ENCODE measurements around the gene RAPGEF1.
"Not testable (repeated sequence)": the region's sequence is repeated elsewhere in the genome, so short reads cannot be mapped to it uniquely, and the experiment has no call there.

The RAPGEF1 gene

DNA sequence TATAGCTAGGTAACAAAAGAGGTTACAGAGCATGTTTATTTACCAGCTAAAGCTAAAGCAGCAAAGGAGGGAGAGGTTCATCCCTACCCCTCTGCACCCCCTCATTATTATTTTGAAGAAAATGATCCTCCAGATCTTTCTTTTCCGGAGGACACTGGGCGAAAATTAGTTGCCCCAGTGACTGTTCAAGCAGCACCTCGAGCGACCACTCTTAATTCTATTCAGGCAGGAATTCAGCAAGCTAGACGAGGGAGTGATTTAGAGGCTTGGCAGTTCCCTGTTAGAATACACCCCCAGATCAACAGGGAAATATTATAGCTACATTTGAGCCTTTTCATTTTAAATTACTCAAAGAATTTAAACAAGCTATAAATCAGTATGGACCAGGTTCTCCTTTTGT, 58.8 kb downstream of the RAPGEF1 start:
- H3K36me3 ChIP-seq (ENCODE audit: control insufficient read depth, insufficient read depth, low read length, severe bottlenecking); H3K9ac ChIP-seq (ENCODE audit: low read length); H3K27me3 ChIP-seq (replicated peaks; ENCODE audit: control insufficient read depth, insufficient read depth, low read length); H3K9me3 ChIP-seq (ENCODE audit: control insufficient read depth, low read length); DNase-seq (ENCODE audit: low read depth); H3K4me3 ChIP-seq (ENCODE audit: low read length): not testable (repeated sequence)
- peaks cover 38% of the 10 kb centered on the region for H3K4me1 ChIP-seq (ENCODE audit: control insufficient read depth, insufficient read depth, low read length)

DNA sequence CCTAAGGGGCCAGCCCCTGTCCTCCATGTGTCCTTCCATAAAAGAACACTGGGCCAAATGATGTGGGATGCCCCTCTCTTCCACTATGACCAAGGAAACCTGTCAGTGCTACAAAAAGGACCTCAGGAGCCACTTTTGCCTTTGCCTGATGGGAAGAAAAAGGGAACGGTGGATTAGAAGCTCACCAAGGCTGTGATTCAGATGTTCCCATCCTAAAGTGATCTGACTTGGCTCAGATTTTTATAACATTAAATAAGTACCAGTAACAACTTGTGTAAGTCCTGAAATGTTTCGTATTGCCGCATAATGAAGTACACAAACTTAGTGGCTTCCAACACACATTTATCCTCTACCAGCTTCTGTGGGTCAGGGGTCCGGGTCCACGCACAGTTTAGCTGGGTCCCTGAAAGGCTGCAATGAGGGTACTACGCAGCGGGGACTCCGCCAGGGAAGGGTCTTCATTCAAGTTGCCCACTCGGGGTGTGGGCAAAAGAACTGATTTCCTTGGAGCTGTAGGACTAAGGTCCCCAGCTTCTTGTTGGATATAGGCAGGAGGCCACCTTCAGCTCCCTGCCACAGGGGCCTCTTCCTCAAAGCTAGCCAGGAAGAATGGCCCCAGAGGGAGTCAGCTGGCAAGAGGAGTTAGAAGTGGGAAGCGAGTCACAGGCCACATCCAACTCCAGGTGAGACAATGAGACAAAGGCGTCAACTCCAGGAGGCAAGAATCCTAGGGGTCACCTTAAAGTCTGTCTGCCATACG, 60.4 kb downstream of the RAPGEF1 start:
- Histone ChIP-seq H3K9ac (ENCODE audit: low read length) (peak overlapping the region; percentile 42), H3K4me1 (ENCODE audit: control insufficient read depth, insufficient read depth, low read length) (peaks cover 55% of the 10 kb centered on the region), H3K4me3 (ENCODE audit: low read length) (peak overlapping the region; percentile 6), H3K9me3 (ENCODE audit: control insufficient read depth, low read length) (no peaks in the 10 kb centered on the region), H3K36me3 (ENCODE audit: control insufficient read depth, insufficient read depth, low read length, severe bottlenecking) (no peaks in the 10 kb centered on the region), H3K27me3 (replicated peaks; ENCODE audit: control insufficient read depth, insufficient read depth, low read length) (no peaks in the 10 kb centered on the region)
- DNase-seq (ENCODE audit: low read depth): peak; percentile 30

DNA sequence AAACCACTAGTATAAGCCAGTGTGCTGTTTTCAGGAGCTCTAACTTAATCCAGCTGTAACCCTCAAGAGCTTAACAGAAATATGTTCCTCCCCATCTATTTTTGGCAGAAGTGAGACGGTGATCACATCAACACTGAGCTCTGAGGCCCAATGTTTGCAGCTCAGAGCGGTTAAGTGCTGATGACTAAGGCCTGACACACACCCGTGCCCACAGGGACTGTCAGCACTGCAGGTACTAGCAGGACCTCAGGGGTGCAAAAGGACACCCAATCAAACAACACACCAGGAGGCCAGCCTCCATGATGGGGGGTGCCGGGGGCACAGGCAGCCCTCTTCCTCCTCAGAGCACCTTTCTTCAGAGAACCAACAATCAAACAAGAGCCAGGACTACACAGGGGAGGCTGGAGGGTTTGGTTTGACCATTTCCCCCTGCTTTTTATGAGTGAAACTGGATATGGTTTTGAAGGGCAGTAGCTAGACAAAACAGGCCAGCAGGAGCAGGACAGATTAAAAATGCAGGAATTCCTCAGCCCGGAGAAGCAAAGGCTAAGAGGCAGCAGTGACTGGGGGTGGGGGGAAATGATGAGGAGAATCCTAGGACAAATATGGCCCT, 61.3 kb downstream of the RAPGEF1 start:
- H3K9ac ChIP-seq (ENCODE audit: low read length): peak overlapping the region; percentile 82
- H3K4me1 ChIP-seq (ENCODE audit: control insufficient read depth, insufficient read depth, low read length): peaks cover 58% of the 10 kb centered on the region
- H3K4me3 ChIP-seq (ENCODE audit: low read length): peak overlapping the region; percentile 66

DNA sequence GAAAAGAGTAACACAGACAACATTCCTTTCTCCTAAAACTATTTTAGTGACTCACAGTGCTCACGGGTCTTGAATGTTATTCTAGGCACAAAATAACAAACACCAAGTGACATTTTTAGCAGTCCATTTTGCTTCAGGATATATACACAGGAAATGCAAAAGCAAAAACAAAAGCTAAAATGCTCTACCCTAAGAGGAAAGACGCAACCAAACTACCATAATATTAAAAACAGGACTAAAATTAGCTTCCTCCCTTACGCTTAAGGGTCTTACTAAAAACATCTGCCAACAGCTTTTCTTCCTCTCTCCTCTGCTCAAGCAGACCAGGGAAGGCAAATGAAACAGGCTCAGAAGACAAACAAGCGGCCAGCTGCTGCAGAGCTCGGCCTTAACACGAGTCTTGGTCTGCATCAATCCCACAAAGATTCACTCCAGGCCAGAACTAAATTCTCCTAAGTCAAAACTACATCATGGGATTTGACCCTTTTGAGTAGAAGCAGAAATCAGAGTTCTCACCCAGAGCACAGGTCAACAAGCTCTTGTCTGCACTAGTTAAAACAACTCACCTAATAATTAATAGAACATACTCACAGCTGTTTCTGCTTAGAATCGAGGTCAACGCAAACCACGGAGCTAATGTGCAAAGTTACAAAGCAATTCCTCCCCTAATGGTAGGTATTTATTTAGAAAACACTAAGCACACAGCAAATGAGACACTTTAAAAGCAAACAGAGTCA, 62.3 kb downstream of the RAPGEF1 start:
- no peaks in the 10 kb centered on the region for H3K27me3 ChIP-seq (replicated peaks; ENCODE audit: control insufficient read depth, insufficient read depth, low read length)
- peak; percentile 84 for DNase-seq (ENCODE audit: low read depth)
- H3K9me3 ChIP-seq (ENCODE audit: control insufficient read depth, low read length): no peaks in the 10 kb centered on the region
- H3K36me3 ChIP-seq (ENCODE audit: control insufficient read depth, insufficient read depth, low read length, severe bottlenecking): no peaks in the 10 kb centered on the region
- peak overlapping the region; percentile 66 for H3K4me3 ChIP-seq (ENCODE audit: low read length)
- peaks cover 63% of the 10 kb centered on the region for H3K4me1 ChIP-seq (ENCODE audit: control insufficient read depth, insufficient read depth, low read length)
- peak overlapping the region; percentile 82 for H3K9ac ChIP-seq (ENCODE audit: low read length)

More for the DNA sequence above, 61.3 kb downstream of the RAPGEF1 start:
- H3K9me3 ChIP-seq (ENCODE audit: control insufficient read depth, low read length): no peaks in the 10 kb centered on the region
- DNase-seq (ENCODE audit: low read depth): peak; percentile 94
- no peaks in the 10 kb centered on the region for H3K36me3 ChIP-seq (ENCODE audit: control insufficient read depth, insufficient read depth, low read length, severe bottlenecking)
- H3K27me3 ChIP-seq (replicated peaks; ENCODE audit: control insufficient read depth, insufficient read depth, low read length): no peaks in the 10 kb centered on the region

DNA sequence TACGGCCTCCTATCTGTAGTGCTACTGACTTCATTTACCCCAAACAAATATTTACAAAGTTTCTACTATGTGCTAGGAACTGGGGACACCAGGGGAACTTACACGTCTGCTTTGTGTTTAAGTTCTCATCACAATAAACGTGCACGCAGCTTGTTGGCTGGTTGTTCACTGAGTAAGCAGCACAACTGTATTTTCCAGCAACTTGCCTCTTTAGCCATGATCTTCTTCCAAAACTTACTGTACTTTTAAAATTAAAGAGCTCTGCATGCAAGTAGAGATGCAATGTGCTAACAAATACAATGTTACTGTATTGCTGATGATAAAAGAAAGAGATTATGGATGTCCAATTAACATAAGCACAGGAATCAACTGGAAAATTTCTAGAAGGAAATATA, 62.8 kb downstream of the RAPGEF1 start:
- Histone ChIP-seq H3K4me1 (ENCODE audit: control insufficient read depth, insufficient read depth, low read length) (peaks cover 63% of the 10 kb centered on the region), H3K27me3 (replicated peaks; ENCODE audit: control insufficient read depth, insufficient read depth, low read length) (no peaks in the 10 kb centered on the region), H3K4me3 (ENCODE audit: low read length) (peak overlapping the region; percentile 66), H3K9ac (ENCODE audit: low read length) (peak overlapping the region; percentile 82), H3K9me3 (ENCODE audit: control insufficient read depth, low read length) (no peaks in the 10 kb centered on the region), H3K36me3 (ENCODE audit: control insufficient read depth, insufficient read depth, low read length, severe bottlenecking) (no peaks in the 10 kb centered on the region)
- peak; percentile 59 for DNase-seq (ENCODE audit: low read depth)

DNA sequence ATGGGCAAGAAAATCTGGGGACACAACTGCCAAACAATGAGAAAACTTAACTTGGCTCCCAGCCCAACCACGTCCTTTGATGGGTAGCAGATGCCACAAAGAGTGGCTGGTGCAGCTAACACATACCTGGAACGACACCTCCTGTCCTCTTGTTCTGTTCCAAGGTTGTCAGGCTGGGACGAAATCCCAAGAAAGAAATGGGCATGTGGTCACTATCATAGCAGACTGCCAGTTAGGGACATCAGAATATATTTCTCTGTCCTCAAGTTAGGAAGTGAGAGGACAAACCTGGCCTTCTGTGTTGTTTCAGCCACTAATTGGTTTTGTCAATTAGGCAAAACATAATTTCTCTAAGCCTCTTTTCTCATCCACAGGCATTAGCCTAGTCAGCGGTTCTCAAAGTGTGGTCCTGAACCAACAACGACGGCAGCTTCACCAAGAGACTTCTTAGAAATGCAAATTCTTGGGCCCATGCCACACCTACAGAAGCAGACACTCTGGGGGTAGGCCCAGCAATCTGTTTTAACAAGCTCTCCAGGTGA, 63.4 kb downstream of the RAPGEF1 start:
- Histone ChIP-seq H3K36me3 (ENCODE audit: control insufficient read depth, insufficient read depth, low read length, severe bottlenecking) (no peaks in the 10 kb centered on the region), H3K4me3 (ENCODE audit: low read length) (peak overlapping the region; percentile 66), H3K27me3 (replicated peaks; ENCODE audit: control insufficient read depth, insufficient read depth, low read length) (no peaks in the 10 kb centered on the region), H3K9ac (ENCODE audit: low read length) (peak overlapping the region; percentile 82), H3K4me1 (ENCODE audit: control insufficient read depth, insufficient read depth, low read length) (peaks cover 63% of the 10 kb centered on the region), H3K9me3 (ENCODE audit: control insufficient read depth, low read length) (no peaks in the 10 kb centered on the region)
- peak; percentile 24 for DNase-seq (ENCODE audit: low read depth)

DNA sequence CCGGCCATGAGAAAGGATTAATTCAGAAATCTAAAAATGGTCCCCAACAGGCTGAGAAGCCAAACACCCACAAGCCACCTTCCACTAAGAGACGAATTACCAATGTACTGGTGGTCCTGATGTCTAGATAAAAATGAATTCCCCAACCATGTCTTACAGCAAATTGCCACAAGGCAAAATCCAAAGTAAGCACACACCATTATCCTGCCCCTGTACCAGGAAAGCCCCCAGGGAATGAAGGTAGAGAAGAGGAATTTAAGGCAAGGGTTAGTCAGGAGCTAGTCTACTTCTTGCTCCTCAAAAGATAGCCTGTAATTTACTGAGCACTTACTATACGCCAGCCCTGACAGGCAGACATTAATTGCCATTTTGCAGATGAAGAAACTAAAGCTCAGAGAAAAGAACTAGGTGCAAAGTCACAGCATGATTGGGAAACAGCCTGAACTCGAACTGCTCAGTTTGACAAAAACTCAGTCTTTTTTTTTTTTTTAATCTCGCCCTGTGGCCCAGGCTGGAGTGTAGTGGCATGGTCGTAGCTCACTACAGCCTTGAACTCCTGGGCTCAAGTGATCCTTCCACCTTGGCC, 64.3 kb downstream of the RAPGEF1 start:
- Histone ChIP-seq H3K9ac (ENCODE audit: low read length) (peak overlapping the region; percentile 82), H3K36me3 (ENCODE audit: control insufficient read depth, insufficient read depth, low read length, severe bottlenecking) (no peaks in the 10 kb centered on the region), H3K4me3 (ENCODE audit: low read length) (peak overlapping the region; percentile 32), H3K27me3 (replicated peaks; ENCODE audit: control insufficient read depth, insufficient read depth, low read length) (no peaks in the 10 kb centered on the region), H3K4me1 (ENCODE audit: control insufficient read depth, insufficient read depth, low read length) (peaks cover 63% of the 10 kb centered on the region), H3K9me3 (ENCODE audit: control insufficient read depth, low read length) (no peaks in the 10 kb centered on the region)
- DNase-seq (ENCODE audit: low read depth): no peak

DNA sequence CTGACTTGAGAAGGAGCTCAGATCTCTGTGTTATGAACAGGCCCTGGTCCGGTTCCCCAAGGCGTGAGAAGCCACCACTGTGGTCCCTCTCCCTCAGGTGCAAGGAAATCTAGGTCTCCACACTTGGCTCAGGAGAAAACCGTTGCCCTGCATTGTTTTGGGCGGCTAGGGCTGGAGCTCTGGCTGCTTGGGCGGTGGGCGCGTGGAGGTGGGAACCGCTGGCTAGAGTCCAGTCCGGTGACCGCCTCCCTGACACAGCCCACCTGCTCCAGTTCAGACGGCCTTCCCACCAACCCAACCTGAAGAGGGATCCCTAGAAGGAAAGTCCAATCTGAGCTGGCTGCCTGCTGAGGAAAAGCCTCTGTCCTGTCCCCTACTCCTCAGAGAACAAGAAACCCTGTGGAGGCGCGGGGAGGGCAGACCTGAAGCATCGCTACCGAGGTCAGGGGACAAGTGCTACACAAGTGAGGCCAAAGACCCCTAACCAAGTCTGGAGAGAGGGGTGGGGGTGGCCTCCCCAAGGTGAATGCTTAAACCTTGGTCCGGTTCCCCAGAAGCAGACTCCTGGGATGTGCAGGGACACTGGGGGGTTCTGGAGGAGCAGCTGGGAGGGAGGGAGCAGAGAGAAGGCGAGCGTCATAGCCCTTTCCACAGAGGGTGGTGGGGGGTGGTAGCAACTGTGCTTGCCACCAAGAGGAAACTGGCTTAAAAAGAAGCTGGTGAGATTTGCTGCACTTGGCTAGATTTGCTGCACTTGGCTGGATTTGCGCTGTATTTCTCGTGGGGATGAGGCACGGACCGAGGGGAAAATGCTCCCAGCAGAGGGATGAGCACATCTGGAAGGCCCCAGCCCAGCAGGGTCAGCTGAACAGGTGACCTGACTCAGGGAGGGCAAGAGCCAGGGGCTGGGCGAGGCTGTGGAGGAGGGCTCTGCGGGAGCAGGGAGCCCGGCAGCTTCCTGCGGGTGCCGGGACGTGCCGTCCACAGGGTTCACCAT, 65.2 kb downstream of the RAPGEF1 start:
- no peak overlapping the region for H3K4me3 ChIP-seq (ENCODE audit: low read length)
- H3K36me3 ChIP-seq (ENCODE audit: control insufficient read depth, insufficient read depth, low read length, severe bottlenecking): no peaks in the 10 kb centered on the region
- peaks cover 60% of the 10 kb centered on the region for H3K4me1 ChIP-seq (ENCODE audit: control insufficient read depth, insufficient read depth, low read length)
- DNase-seq (ENCODE audit: low read depth): no peak
- peak overlapping the region; percentile 82 for H3K9ac ChIP-seq (ENCODE audit: low read length)
- H3K9me3 ChIP-seq (ENCODE audit: control insufficient read depth, low read length): no peaks in the 10 kb centered on the region
- H3K27me3 ChIP-seq (replicated peaks; ENCODE audit: control insufficient read depth, insufficient read depth, low read length): no peaks in the 10 kb centered on the region

DNA sequence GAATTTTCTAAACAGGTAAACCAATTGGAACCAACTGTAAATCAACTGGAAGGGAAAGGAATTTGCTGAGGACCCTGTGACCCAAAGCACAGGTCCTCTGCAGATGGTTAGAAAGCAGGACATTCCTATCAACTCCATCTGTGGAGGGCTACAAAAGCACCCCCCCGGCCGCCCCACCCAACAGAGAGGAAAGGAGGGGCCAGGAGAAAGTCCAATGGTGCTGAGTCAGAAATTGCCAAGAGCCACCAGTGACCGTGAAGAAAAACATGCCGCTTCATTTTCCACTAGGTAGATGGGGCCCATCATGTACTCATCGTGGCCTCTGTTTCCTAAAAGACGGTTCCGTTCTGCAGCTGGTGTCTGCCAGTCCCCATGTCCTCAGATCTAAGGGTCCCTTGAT, 66.3 kb downstream of the RAPGEF1 start:
- no peaks in the 10 kb centered on the region for H3K27me3 ChIP-seq (replicated peaks; ENCODE audit: control insufficient read depth, insufficient read depth, low read length)
- H3K9me3 ChIP-seq (ENCODE audit: control insufficient read depth, low read length): no peaks in the 10 kb centered on the region
- H3K4me3 ChIP-seq (ENCODE audit: low read length): no peak overlapping the region
- peaks cover 57% of the 10 kb centered on the region for H3K4me1 ChIP-seq (ENCODE audit: control insufficient read depth, insufficient read depth, low read length)
- H3K9ac ChIP-seq (ENCODE audit: low read length): no peak overlapping the region
- no peaks in the 10 kb centered on the region for H3K36me3 ChIP-seq (ENCODE audit: control insufficient read depth, insufficient read depth, low read length, severe bottlenecking)
- DNase-seq (ENCODE audit: low read depth): no peak

DNA sequence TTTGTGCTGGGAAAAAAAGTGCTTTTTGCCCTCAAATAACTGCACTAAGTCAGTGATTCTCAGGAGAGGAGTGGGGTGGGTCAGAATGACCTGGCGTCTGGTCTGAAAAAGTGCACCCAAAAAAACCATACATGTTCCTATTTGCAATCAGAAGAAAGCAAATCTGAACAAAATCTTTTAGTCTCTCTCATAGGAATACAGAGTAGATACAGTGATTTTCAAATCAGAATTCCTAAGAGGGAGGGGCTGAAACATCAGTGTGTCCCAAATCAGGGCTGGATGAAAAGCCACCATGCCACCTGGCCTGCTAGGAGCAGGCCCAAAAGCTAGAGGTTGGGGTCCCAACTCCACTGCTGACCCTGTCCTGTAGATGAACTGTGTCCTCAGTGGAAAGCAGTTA, 66.8 kb downstream of the RAPGEF1 start:
- Histone ChIP-seq H3K4me3 (ENCODE audit: low read length) (no peak overlapping the region), H3K4me1 (ENCODE audit: control insufficient read depth, insufficient read depth, low read length) (peaks cover 58% of the 10 kb centered on the region)

More for the DNA sequence above, 66.8 kb downstream of the RAPGEF1 start:
- H3K9ac ChIP-seq (ENCODE audit: low read length): no peak overlapping the region
- H3K36me3 ChIP-seq (ENCODE audit: control insufficient read depth, insufficient read depth, low read length, severe bottlenecking): no peaks in the 10 kb centered on the region
- no peak for DNase-seq (ENCODE audit: low read depth)
- no peaks in the 10 kb centered on the region for H3K9me3 ChIP-seq (ENCODE audit: control insufficient read depth, low read length)
- H3K27me3 ChIP-seq (replicated peaks; ENCODE audit: control insufficient read depth, insufficient read depth, low read length): no peaks in the 10 kb centered on the region
